SU-DHL-6 (cell line): Measurements from ENCODE around the gene BICC1.

ENCODE experiments used
- CTCF ChIP-seq: fragments of 200-600 bp; sonication (generic); IDR thresholded peaks from one replicate; pipeline ENCODE4 v1.5.1; 2017; ENCODE audit warnings: antibody characterized with exemption, mild to moderate bottlenecking, low read length, moderate library complexity; ENCODE audit not compliant: insufficient read depth, poor library complexity, severe bottlenecking
- EZH2phosphoT487 ChIP-seq: fragments of 200-600 bp; sonication (generic), shearing (Covaris generic); conservative IDR thresholded peaks from 2 replicates; pipeline ENCODE4 v1.6.1; 2018; ENCODE audit warnings: mild to moderate bottlenecking, antibody characterized with exemption, low read length, moderate library complexity, mixed read lengths

GRCh38 chr10:58817201-58817846 is 304.7 kb downstream of the BICC1 start:
- TF ChIP-seq CTCF = no peak
- TF ChIP-seq EZH2phosphoT487 = no peak
